Measurements from ENCODE around the gene CAB39L.

CAB39L gene
- 10.9 to 71.6 (median 34.7) reads per million in 18 experiments for total RNA-seq

GRCh38 chr13:49443704-49444523 is at the start of gene CAB39L, which contains the start of gene SETDB2:
Gene CAB39L (minus strand): TSS chr13:49444064. CDS start chr13:49382910, 61,154 bp downstream.
Gene SETDB2 (plus strand): TSS chr13:49444274. CDS start chr13:49451894, 7,620 bp downstream.
- DNase-seq: peak; percentile 99

GRCh38 chr13:49488563-49488962 is 44.7 kb upstream of the CAB39L start:
- no peak for DNase-seq

- no peak for DNase-seq
Measured at GRCh38 chr13:49481788-49482187, 37.9 kb upstream of the CAB39L start.

- DNase-seq: no peak
Measured at GRCh38 chr13:49476529-49476928, 32.7 kb upstream of the CAB39L start.

- no peak for DNase-seq
Measured at GRCh38 chr13:49472186-49472585, 28.3 kb upstream of the CAB39L start.

GRCh38 chr13:49466292-49466838 is 22.5 kb upstream of the CAB39L start:
- DNase-seq: no peak

- DNase-seq: no peak
Measured at GRCh38 chr13:49464621-49465325, 20.9 kb upstream of the CAB39L start.

- DNase-seq: no peak
Measured at GRCh38 chr13:49464085-49464484, 20.2 kb upstream of the CAB39L start.

- peak in 1 of 2 donors; percentile 1 for DNase-seq
Measured at GRCh38 chr13:49459580-49459979, 15.7 kb upstream of the CAB39L start.

- DNase-seq: no peak
Measured at GRCh38 chr13:49457221-49457620, 13.4 kb upstream of the CAB39L start.

- DNase-seq: no peak
Measured at GRCh38 chr13:49456156-49456555, 12.3 kb upstream of the CAB39L start.

GRCh38 chr13:49455007-49455398 is 11.1 kb upstream of the CAB39L start:
- DNase-seq: no peak

GRCh38 chr13:49454388-49455006 is 10.6 kb upstream of the CAB39L start:
- DNase-seq: no peak

- DNase-seq: no peak
Measured at GRCh38 chr13:49453465-49453864, 9.6 kb upstream of the CAB39L start.

GRCh38 chr13:49452725-49453457 is 9.0 kb upstream of the CAB39L start:
- DNase-seq: no peak

- DNase-seq: no peak
Measured at GRCh38 chr13:49450105-49450819, 6.4 kb upstream of the CAB39L start.

GRCh38 chr13:49448753-49449152 is 4.9 kb upstream of the CAB39L start:
- no peak for DNase-seq

- DNase-seq: no peak
Measured at GRCh38 chr13:49446473-49446872, 2.6 kb upstream of the CAB39L start.

GRCh38 chr13:49444524-49445395 is 896 bp upstream of the CAB39L start:
- peak; percentile 94 to 96 for DNase-seq

- peak; percentile 50 to 56 for DNase-seq
Measured at GRCh38 chr13:49443357-49443703, 534 bp downstream of the CAB39L start.

- no peak for DNase-seq
Measured at GRCh38 chr13:49441846-49442245, 2.0 kb downstream of the CAB39L start.

Measured in inflammatory macrophage (primary cell).